ENCODE measurements around the gene ZDHHC11.

Gene ZDHHC11

DNA sequence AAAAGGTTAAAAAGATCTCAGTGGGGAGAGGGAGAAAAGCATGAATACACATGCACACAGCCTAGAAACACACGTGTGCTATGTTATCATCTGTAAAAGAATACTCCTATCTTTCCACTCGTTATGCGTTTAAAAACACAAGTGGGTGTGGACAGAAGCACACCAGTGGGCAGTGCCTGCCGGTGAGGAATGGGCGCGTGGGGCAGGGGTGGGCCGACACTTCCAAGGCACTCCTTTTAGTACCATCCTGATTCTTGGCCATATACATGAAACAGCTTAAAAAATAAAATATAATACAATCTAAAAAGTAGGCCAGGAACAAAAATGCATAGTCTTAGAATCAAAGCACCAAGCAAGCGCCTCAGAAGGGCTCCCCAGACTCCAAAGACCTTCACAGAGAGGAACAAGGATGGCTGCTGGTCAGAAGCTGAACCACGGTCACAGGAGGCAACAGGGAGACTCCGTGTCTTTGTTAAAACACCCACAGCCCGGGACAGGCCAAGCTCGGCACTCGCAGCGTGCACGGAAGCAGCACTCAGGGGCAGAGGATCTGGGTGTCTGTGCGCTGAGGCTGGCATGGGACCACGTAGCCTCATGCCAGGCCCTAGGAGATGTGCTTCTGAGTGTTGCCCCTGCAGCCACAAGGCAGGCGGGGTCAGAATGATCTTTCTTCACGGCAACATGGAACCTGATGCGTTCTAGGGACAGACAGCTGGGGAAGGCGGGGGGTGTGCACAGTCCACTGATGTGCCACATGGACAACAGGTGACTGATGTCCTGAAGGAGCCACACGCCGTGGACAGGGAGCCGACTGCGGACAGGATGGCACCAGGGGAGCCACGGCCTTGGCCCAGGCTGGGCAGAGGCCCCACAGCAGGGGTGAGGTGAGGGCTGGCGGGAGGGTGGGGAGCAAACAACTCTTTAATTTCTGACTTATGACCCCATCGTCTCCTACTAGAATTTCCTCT, 25.9 kb upstream of the ZDHHC11 start:
- TF ChIP-seq, protein P1, sequence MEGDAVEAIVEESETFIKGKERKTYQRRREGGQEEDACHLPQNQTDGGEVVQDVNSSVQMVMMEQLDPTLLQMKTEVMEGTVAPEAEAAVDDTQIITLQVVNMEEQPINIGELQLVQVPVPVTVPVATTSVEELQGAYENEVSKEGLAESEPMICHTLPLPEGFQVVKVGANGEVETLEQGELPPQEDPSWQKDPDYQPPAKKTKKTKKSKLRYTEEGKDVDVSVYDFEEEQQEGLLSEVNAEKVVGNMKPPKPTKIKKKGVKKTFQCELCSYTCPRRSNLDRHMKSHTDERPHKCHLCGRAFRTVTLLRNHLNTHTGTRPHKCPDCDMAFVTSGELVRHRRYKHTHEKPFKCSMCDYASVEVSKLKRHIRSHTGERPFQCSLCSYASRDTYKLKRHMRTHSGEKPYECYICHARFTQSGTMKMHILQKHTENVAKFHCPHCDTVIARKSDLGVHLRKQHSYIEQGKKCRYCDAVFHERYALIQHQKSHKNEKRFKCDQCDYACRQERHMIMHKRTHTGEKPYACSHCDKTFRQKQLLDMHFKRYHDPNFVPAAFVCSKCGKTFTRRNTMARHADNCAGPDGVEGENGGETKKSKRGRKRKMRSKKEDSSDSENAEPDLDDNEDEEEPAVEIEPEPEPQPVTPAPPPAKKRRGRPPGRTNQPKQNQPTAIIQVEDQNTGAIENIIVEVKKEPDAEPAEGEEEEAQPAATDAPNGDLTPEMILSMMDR (conservative IDR thresholded peaks at IDR 0.05; ENCODE audit: low read length) = no peak
- no peak for DNase-seq (ENCODE audit: low read depth)
- no peak overlapping the region for H3K4me3 ChIP-seq (ENCODE audit: low read length)

DNA sequence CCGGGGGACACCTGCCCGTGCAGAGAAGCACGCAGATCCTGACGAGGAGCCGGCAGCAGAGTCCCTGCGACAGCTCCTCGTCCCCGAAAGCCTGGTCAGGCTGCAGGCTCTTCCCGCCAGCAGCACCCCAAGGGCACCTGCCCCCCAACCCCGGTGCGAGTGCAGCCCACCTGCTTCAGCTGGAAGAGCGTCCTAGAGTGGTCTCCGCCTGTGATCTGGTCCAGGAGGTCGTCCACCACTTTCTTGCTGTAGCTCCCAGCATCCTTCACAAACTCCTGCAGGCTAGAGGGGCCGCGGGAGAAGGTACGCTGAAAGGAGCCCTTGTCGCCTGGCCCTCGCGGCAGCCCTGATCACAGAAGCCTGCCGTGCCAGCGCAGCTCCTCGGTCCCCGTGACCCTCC, 25.1 kb upstream of the ZDHHC11 start:
- no peak for DNase-seq (ENCODE audit: low read depth)
- no peak overlapping the region for H3K4me3 ChIP-seq (ENCODE audit: low read length)
- TF ChIP-seq, protein P1 (conservative IDR thresholded peaks at IDR 0.05; ENCODE audit: low read length) = no peak

DNA sequence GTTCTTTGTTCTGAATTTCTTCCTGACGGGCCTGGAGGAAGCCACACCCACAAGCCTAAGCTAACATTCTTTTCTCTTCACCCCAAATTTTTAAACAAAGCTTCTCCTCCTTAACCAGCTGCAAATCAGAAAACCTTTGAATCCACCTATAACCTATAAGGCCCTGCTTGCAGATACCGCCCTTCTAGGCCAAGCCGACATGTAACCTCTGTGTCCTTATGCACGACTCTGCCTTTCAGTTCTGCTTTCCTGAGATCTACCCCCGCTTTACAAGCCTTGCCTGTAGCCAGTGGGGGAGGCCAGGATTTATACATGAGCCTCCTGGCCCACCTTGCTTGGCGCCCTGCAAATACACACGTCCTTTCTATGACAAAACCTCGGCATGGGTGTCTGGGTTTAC, 22.5 kb upstream of the ZDHHC11 start:
- no peak overlapping the region for H3K4me3 ChIP-seq (ENCODE audit: low read length)
- TF ChIP-seq, protein P1 (conservative IDR thresholded peaks at IDR 0.05; ENCODE audit: low read length) = no peak
- DNase-seq (ENCODE audit: low read depth) = no peak

DNA sequence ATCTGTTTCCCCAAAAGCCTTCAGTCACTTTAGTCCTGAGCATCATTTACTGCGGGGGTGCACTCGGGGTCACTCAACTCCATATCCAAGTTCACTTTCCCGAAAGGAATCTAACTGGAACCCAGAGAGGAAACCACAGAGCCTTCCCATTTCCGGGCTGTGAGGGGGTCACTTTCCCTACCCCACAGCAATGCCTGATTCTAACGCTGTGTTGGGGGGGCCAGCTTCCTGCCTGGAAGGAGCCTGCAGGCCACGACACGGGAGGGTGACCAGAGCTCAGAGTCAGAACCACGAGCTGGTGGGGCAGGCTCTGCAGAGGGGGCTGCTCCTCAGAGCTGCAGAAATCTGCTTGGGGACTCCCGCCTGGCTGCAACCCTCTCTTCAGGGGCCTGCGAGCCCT, 21.5 kb upstream of the ZDHHC11 start:
- DNase-seq (ENCODE audit: low read depth) = no peak
- H3K4me3 ChIP-seq (ENCODE audit: low read length) = no peak overlapping the region
- TF ChIP-seq, protein P1 (conservative IDR thresholded peaks at IDR 0.05; ENCODE audit: low read length) = no peak

DNA sequence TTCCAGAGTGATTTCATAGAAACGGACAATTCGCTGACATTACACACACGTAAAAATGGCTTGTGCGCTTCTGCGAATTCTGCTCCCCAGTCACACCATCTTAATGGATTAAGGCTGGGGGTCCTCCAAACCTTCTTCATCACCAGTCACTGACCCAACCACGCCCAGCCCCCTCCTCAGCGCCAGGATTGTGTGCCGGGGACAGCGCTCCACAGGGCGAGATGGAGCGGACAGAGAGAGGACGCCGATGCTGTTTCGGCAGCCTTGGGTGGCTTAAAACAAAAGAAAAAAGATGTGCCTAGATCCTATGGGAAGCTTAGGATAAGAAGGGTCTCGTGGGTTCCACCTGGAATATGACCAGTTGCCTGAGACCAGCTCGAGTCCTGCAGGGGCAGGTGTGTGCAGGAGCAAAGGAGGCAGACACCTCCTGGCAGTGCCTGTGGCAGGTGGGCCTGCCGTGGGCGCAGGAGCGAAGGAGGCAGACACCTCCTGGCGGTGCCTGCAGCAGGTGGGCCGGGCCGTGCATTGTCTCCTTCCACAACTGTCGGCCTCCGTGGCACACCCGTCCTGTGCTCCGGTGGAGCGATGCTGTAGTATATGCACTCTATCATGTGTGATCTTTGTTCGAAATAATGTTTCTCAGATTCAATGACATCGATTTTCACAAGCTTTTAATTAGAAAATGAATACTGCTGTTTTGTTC, 21.0 kb upstream of the ZDHHC11 start:
- TF ChIP-seq, protein P1 (conservative IDR thresholded peaks at IDR 0.05; ENCODE audit: low read length) = no peak
- DNase-seq (ENCODE audit: low read depth) = no peak
- H3K4me3 ChIP-seq (ENCODE audit: low read length) = no peak overlapping the region

DNA sequence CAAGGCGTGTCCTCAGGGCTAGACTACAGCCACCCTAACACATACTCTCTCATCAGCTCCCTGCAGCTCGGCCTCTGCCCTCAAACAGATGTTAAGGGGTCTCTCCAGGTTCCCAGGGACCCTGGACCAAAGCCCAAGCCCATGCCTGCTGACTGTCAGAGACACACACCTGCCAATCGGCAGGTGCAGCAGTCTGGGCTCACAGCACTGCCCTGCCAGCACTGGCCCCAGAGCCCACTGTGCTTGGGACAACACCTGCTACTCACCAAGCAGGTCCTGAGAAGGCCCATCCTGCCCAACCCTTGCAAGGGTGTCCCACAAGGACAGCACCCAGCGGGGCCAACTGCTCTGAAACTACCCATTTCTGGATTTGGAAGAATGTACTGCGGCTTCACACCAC, 20.2 kb upstream of the ZDHHC11 start:
- TF ChIP-seq, protein P1 (conservative IDR thresholded peaks at IDR 0.05; ENCODE audit: low read length) = no peak

More for the DNA sequence above, 20.2 kb upstream of the ZDHHC11 start:
- no peak overlapping the region for H3K4me3 ChIP-seq (ENCODE audit: low read length)
- no peak for DNase-seq (ENCODE audit: low read depth)
